Caco-2 (cell line): ENCODE data around the gene FUCA1. TPM values are rescaled to one million over a fixed set of nuclear protein-coding genes. Genes with fewer than 3 reads are reported as not detected.

ENCODE experiments used
- BruUV-seq: library from RNA; stranded (reverse); fragments of 400-500 nt; replicated peaks from 2 replicates; lab custom pipeline; 2021; lab: Mats Ljungman, UMichigan
- CTCF ChIA-PET: fragments of 300-600 bp; sonication (Branson Sonifier 250); formaldehyde crosslinking; loops from one replicate; lab custom pipeline; 2022; ENCODE audit warnings: antibody characterized with exemption; lab: Charles Lee
- POLR2A ChIA-PET: fragments of 300-600 bp; sonication (Branson Sonifier 250); formaldehyde crosslinking; loops from one replicate; lab custom pipeline; 2022; ENCODE audit warnings: antibody characterized with exemption; lab: Charles Lee
- DNase-seq, 2 experiments: peaks; one replicate each; pipeline versions ENCODE4 v3.0.0 to v3.0.0-alpha.2; 2020 to 2022
- H3K27me3 ChIP-seq: replicated peaks from 2 replicates; pipeline ENCODE4 v1.6.0; 2011; ENCODE audit warnings: low read length; ENCODE audit not compliant: control insufficient read depth, insufficient read depth
- H3K36me3 ChIP-seq: 2 replicates; pipeline ENCODE4 v1.5.1; 2011; ENCODE audit warnings: low read length; ENCODE audit not compliant: control insufficient read depth, insufficient read depth
- H3K4me1 ChIP-seq: fragments of 250-450 bp; sonication (Bioruptor Pico); 2 replicates; pipeline ENCODE4 v1.5.1; 2020; ENCODE audit warnings: mild to moderate bottlenecking
- H3K4me3 ChIP-seq: 2 replicates; pipeline ENCODE4 v1.5.1; 2011; ENCODE audit warnings: low read depth, mild to moderate bottlenecking, control low read depth, low read length
- H3K9me3 ChIP-seq: fragments of 250-450 bp; sonication (Bioruptor Pico); 2 replicates; pipeline ENCODE4 v1.5.1; 2020; ENCODE audit warnings: mild to moderate bottlenecking, moderate library complexity
- H3K27ac Mint-ChIP-seq: one replicate; pipeline ENCODE4 v1.8.0; 2022; ENCODE audit warnings: mixed read lengths; ENCODE audit not compliant: unreplicated experiment
- H3K27me3 Mint-ChIP-seq: one replicate; pipeline ENCODE4 v1.8.0; 2022; ENCODE audit warnings: mixed read lengths; ENCODE audit not compliant: insufficient read depth, unreplicated experiment
- H3K36me3 Mint-ChIP-seq: one replicate; pipeline ENCODE4 v1.8.0; 2022; ENCODE audit warnings: mild to moderate bottlenecking, mixed read lengths; ENCODE audit not compliant: insufficient read depth, unreplicated experiment
- H3K4me1 Mint-ChIP-seq: one replicate; pipeline ENCODE4 v1.8.0; 2022; ENCODE audit warnings: low read depth, mixed read lengths; ENCODE audit not compliant: unreplicated experiment
- H3K4me3 Mint-ChIP-seq: one replicate; pipeline ENCODE4 v1.8.0; 2022; ENCODE audit warnings: mild to moderate bottlenecking, moderate library complexity, mixed read lengths; ENCODE audit not compliant: unreplicated experiment
- H3K9me3 Mint-ChIP-seq: one replicate; pipeline ENCODE4 v1.8.0; 2022; ENCODE audit warnings: mixed read lengths; ENCODE audit not compliant: unreplicated experiment
- CTCF ChIP-seq, 2 experiments: fragments of 200-600 bp in 1 of 2; IDR thresholded peaks; 1 replicate in 1 of 2; 2 replicates in 1 of 2; pipeline versions ENCODE4 v1.5.1 to v1.8.0; 2011 to 2022; ENCODE audit warnings: antibody characterized with exemption in 1 of 2, control low read depth in 1 of 2, inconsistent platforms in 1 of 2, low read depth in 1 of 2, low read length in 1 of 2, mild to moderate bottlenecking in 1 of 2, moderate library complexity in 1 of 2; ENCODE audit not compliant: insufficient read depth in 1 of 2, severe bottlenecking in 1 of 2, unreplicated experiment in 1 of 2
- intact Hi-C: fragments of 100-400 bp; cut with micrococcal nuclease; formaldehyde crosslinking; loops from one replicate; pipeline ENCODE4 v1.10.0; 2022; ENCODE audit not compliant: unreplicated experiment
- total RNA-seq: library from RNA; stranded (reverse); gene quantifications from 2 replicates; pipeline ENCODE4 v1.2.3, GENCODE V29; 2022

The FUCA1 gene
- total RNA-seq, 1 experiment from 2014 or later = 25.5 TPM

GRCh38 chr1:23911921-23912320 lies 43.8 kb upstream of the FUCA1 start:
- intact Hi-C loops = no loop called here
- Histone ChIP-seq H3K4me1 (0 out of 2 replicates have a peak, but pooled peaks cover 4% of the 10 kb centered on the region), H3K36me3 (no peaks in the 10 kb centered on the region), H3K9me3 (no peaks in the 10 kb centered on the region), H3K4me3 (no peak overlapping the region), H3K27me3 (no peaks in the 10 kb centered on the region)
- CTCF ChIA-PET = no interaction called here
- no peaks in the 10 kb centered on the region for H3K27me3 Mint-ChIP-seq
- POLR2A ChIA-PET = no interaction called here
- H3K9me3 Mint-ChIP-seq = no peaks in the 10 kb centered on the region
- no TSS peak for BruUV-seq
- no peak overlapping the region for H3K27ac Mint-ChIP-seq
- no peaks in the 10 kb centered on the region for H3K36me3 Mint-ChIP-seq
- no peak for DNase-seq
- no peaks in the 10 kb centered on the region for H3K4me1 Mint-ChIP-seq
- TF ChIP-seq CTCF (IDR thresholded peaks at IDR 0.05; ENCODE audit: insufficient read depth in 1 of 2, low read depth in 1 of 2, low read length in 1 of 2, severe bottlenecking in 1 of 2, unreplicated experiment in 1 of 2) = no peak
- H3K4me3 Mint-ChIP-seq = no peak overlapping the region

- DNase-seq = no peak
- ChIA-PET POLR2A (interaction anchor here (0.6 kb wide), 1 partner anchor 14 kb away, joined by 3 read pairs; no protein-coding TSS in a partner anchor), CTCF (no interaction called here)
- intact Hi-C loops = no loop called here
- no peak for TF ChIP-seq CTCF (IDR thresholded peaks at IDR 0.05; ENCODE audit: insufficient read depth in 1 of 2, low read depth in 1 of 2, low read length in 1 of 2, severe bottlenecking in 1 of 2, unreplicated experiment in 1 of 2)
- Histone ChIP-seq H3K9me3 (no peaks in the 10 kb centered on the region), H3K4me3 (no peak overlapping the region), H3K27me3 (no peaks in the 10 kb centered on the region), H3K4me1 (no peaks in the 10 kb centered on the region), H3K36me3 (no peaks in the 10 kb centered on the region)
- Mint-ChIP-seq H3K27me3 (no peaks in the 10 kb centered on the region), H3K4me1 (no peaks in the 10 kb centered on the region), H3K36me3 (no peaks in the 10 kb centered on the region), H3K9me3 (no peaks in the 10 kb centered on the region), H3K27ac (no peak overlapping the region), H3K4me3 (no peak overlapping the region)
- no TSS peak for BruUV-seq
Observed at GRCh38 chr1:23910553-23911246, 42.6 kb upstream of the FUCA1 start.

GRCh38 chr1:23910144-23910543 lies 42.1 kb upstream of the FUCA1 start:
- no peak for DNase-seq
- H3K4me3 Mint-ChIP-seq = no peak overlapping the region
- ChIA-PET CTCF (no interaction called here), POLR2A (interaction anchor here (0.6 to 0.7 kb wide), 2 partner anchors 355 to 1063 kb away, joined by 3 to 4 read pairs; no protein-coding TSS in a partner anchor)
- BruUV-seq = no TSS peak
- no peak overlapping the region for H3K4me3 ChIP-seq
- no peaks in the 10 kb centered on the region for H3K36me3 Mint-ChIP-seq
- TF ChIP-seq CTCF (IDR thresholded peaks at IDR 0.05; ENCODE audit: insufficient read depth in 1 of 2, low read depth in 1 of 2, low read length in 1 of 2, severe bottlenecking in 1 of 2, unreplicated experiment in 1 of 2) = no peak
- no peaks in the 10 kb centered on the region for H3K4me1 ChIP-seq
- H3K27ac Mint-ChIP-seq = no peak overlapping the region
- H3K9me3 Mint-ChIP-seq = no peaks in the 10 kb centered on the region
- intact Hi-C loops = no loop called here
- no peaks in the 10 kb centered on the region for H3K36me3 ChIP-seq
- no peaks in the 10 kb centered on the region for H3K9me3 ChIP-seq
- H3K4me1 Mint-ChIP-seq = no peaks in the 10 kb centered on the region
- H3K27me3 Mint-ChIP-seq = no peaks in the 10 kb centered on the region
- no peaks in the 10 kb centered on the region for H3K27me3 ChIP-seq
